HK-2 (cell line): Measurements from ENCODE around the gene SNX25.

Experiments used
- DNase-seq: peaks from one replicate; pipeline ENCODE4 v3.0.0-alpha.2; 2018; ENCODE audit not compliant: unreplicated experiment

SNX25 gene

GRCh38 chr4:185379326-185380295 lies 170.2 kb downstream of the SNX25 start:
- DNase-seq, result no peak

GRCh38 chr4:185380320-185380719 lies 170.9 kb downstream of the SNX25 start:
- DNase-seq, result no peak

- DNase-seq, result no peak
Measured at GRCh38 chr4:185381288-185382196, 172.1 kb downstream of the SNX25 start.

- no peak for DNase-seq
Measured at GRCh38 chr4:185382754-185383153, 173.4 kb downstream of the SNX25 start.

GRCh38 chr4:185383451-185383850 lies 174.1 kb downstream of the SNX25 start:
- DNase-seq, result no peak

GRCh38 chr4:185384061-185384460 lies 174.7 kb downstream of the SNX25 start:
- DNase-seq, result no peak

GRCh38 chr4:185384930-185385331 lies 175.5 kb downstream of the SNX25 start:
- DNase-seq, result no peak

GRCh38 chr4:185387957-185388356 lies 178.6 kb downstream of the SNX25 start:
- DNase-seq, result no peak

GRCh38 chr4:185390941-185391340 lies 181.5 kb downstream of the SNX25 start:
- DNase-seq, result no peak

- DNase-seq, result no peak
Measured at GRCh38 chr4:185392156-185392555, 182.8 kb downstream of the SNX25 start.

GRCh38 chr4:185394568-185395237 lies 185.3 kb downstream of the SNX25 start:
- no peak for DNase-seq

- no peak for DNase-seq
Measured at GRCh38 chr4:185395238-185395955, 186.0 kb downstream of the SNX25 start, which contains the start of gene LRP2BP. TSS of gene LRP2BP (minus strand) at chr4:185395924. CDS start at chr4:185378186, 17,738 bp downstream.

GRCh38 chr4:185395956-185396723 lies 186.7 kb downstream of the SNX25 start:
- peak; percentile 99 for DNase-seq

GRCh38 chr4:185396724-185397385 lies 187.5 kb downstream of the SNX25 start, which contains the start of gene ANKRD37:
TSS of gene ANKRD37 (plus strand) at chr4:185396841. CDS start at chr4:185396924, 83 bp downstream.
- peak; percentile 55 for DNase-seq

- no peak for DNase-seq
Measured at GRCh38 chr4:185398618-185399017, 189.2 kb downstream of the SNX25 start.

GRCh38 chr4:185399466-185399865 lies 190.1 kb downstream of the SNX25 start:
- no peak for DNase-seq

- no peak for DNase-seq
Measured at GRCh38 chr4:185404031-185404430, 194.6 kb downstream of the SNX25 start.

GRCh38 chr4:185405296-185405999 lies 196.1 kb downstream of the SNX25 start:
- DNase-seq, result no peak

GRCh38 chr4:185408432-185408831 lies 199.0 kb downstream of the SNX25 start:
- no peak for DNase-seq
